ENCODE results near the gene SMIM36.
"Not testable (repeated sequence)": the region's sequence is repeated elsewhere in the genome, so short reads cannot be mapped to it uniquely, and the experiment has no call there.

The SMIM36 gene

DNA sequence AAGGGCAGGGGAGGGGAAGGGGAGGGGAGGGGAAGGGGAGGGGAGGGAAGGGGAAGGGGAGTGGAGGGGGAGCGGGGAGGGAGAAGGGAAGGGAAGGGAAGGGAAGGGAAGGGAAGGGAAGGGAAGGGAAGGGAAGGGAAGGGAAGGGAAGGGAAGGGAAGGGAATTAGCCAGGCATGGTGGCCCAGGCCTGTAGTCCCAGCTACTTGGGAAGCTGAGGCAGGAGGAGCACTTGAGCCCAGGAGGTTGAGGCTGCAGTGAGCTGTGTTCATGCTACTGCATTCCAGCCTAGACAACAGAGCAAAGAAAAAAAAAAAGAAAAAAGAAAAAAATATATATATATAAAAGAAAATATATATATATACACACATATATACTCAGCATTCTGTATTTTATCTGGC, 79.3 kb downstream of the SMIM36 start:
- not testable (repeated sequence) for ATAC-seq

DNA sequence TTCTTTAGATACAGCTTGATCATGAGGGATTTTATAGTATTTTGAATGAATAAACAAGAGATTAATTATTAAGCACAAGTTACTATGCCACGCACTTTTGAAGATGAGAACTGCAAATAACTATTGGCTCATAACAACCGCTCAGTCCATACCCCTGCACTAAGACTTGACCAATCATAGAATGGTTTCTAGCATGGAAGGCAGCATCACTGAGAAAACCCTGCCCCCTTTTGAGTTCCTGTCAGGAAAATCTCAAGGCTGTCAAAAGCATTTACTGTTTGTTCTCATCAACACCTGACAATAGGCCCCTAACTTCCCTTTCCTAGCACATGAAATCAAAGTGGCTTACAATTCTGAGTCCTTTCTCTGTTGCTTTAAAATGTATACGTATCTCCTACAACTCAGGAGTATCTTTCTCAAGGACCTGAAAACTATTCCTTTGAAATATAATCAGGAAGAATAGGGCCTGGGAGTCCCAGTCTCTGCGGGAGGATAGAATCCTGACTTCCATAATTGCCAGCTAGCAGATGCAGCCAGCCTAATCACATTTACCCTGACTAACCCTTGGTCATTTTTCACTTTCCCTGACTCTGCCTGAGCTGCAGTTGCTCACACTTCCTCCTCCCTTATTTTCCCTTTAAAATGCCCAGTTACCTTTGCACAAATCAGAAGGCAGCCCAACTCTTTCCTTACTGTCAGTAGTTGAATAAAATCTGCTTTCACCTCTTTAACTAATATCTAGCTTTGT, 80.5 kb downstream of the SMIM36 start:
- TF ChIP-seq ZNF8 (CRISPR knock-in tag; IDR thresholded peaks at IDR 0.05) (no peak), SNAI2 (CRISPR knock-in tag; IDR thresholded peaks at IDR 0.05) (peak; percentile 15; the same call in 1 of the 2 replicates), CSDC2 (CRISPR knock-in tag; IDR thresholded peaks at IDR 0.05) (peak; percentile 22; the same call in 1 of the 2 replicates), ZNF70 (CRISPR knock-in tag; IDR thresholded peaks at IDR 0.05) (no peak), TOX (CRISPR knock-in tag; IDR thresholded peaks at IDR 0.05; ENCODE audit: borderline replicate concordance) (no peak), TCF4 (CRISPR knock-in tag; IDR thresholded peaks at IDR 0.05; ENCODE audit: borderline replicate concordance) (peak; percentile 51; the same call in 1 of the 2 replicates), ISL1 (CRISPR knock-in tag; IDR thresholded peaks at IDR 0.05) (peak; percentile 47), ZC3H10 (CRISPR knock-in tag; IDR thresholded peaks at IDR 0.05) (no peak), ZFP3 (CRISPR knock-in tag; IDR thresholded peaks at IDR 0.05) (peak; percentile 70), OSR1 (CRISPR knock-in tag; IDR thresholded peaks at IDR 0.05) (no peak)
- TF ChIP-seq, protein P1, sequence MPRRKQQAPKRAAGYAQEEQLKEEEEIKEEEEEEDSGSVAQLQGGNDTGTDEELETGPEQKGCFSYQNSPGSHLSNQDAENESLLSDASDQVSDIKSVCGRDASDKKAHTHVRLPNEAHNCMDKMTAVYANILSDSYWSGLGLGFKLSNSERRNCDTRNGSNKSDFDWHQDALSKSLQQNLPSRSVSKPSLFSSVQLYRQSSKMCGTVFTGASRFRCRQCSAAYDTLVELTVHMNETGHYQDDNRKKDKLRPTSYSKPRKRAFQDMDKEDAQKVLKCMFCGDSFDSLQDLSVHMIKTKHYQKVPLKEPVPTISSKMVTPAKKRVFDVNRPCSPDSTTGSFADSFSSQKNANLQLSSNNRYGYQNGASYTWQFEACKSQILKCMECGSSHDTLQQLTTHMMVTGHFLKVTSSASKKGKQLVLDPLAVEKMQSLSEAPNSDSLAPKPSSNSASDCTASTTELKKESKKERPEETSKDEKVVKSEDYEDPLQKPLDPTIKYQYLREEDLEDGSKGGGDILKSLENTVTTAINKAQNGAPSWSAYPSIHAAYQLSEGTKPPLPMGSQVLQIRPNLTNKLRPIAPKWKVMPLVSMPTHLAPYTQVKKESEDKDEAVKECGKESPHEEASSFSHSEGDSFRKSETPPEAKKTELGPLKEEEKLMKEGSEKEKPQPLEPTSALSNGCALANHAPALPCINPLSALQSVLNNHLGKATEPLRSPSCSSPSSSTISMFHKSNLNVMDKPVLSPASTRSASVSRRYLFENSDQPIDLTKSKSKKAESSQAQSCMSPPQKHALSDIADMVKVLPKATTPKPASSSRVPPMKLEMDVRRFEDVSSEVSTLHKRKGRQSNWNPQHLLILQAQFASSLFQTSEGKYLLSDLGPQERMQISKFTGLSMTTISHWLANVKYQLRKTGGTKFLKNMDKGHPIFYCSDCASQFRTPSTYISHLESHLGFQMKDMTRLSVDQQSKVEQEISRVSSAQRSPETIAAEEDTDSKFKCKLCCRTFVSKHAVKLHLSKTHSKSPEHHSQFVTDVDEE (CRISPR knock-in tag; IDR thresholded peaks at IDR 0.05) = peak; percentile 82; the same call in 1 of the 2 replicates
- TF ChIP-seq, protein P2, sequence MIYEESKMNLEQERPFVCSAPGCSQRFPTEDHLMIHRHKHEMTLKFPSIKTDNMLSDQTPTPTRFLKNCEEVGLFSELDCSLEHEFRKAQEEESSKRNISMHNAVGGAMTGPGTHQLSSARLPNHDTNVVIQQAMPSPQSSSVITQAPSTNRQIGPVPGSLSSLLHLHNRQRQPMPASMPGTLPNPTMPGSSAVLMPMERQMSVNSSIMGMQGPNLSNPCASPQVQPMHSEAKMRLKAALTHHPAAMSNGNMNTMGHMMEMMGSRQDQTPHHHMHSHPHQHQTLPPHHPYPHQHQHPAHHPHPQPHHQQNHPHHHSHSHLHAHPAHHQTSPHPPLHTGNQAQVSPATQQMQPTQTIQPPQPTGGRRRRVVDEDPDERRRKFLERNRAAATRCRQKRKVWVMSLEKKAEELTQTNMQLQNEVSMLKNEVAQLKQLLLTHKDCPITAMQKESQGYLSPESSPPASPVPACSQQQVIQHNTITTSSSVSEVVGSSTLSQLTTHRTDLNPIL (CRISPR knock-in tag; IDR thresholded peaks at IDR 0.05; ENCODE audit: low read depth) = no peak
- TF ChIP-seq, protein P3, sequence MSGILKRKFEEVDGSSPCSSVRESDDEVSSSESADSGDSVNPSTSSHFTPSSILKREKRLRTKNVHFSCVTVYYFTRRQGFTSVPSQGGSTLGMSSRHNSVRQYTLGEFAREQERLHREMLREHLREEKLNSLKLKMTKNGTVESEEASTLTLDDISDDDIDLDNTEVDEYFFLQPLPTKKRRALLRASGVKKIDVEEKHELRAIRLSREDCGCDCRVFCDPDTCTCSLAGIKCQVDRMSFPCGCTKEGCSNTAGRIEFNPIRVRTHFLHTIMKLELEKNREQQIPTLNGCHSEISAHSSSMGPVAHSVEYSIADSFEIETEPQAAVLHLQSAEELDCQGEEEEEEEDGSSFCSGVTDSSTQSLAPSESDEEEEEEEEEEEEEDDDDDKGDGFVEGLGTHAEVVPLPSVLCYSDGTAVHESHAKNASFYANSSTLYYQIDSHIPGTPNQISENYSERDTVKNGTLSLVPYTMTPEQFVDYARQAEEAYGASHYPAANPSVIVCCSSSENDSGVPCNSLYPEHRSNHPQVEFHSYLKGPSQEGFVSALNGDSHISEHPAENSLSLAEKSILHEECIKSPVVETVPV (CRISPR knock-in tag; IDR thresholded peaks at IDR 0.05) = 0 out of 2 replicates have a peak, but pooled peaks have one; percentile 15
- ATAC-seq = peak; percentile 86

DNA sequence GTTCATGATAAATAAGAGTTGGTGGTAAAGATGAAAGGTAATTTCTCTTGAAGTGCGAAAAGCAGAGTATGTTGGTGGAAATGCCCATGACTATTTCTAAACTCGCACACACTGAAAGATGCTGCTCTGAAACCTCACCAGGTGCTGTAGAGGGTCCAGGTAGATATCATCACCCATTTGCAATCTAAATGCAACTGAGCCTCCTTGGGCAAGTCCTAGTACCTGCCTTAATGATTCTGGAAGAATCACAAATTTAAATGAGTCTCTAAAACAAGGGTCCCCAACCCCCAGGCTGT, 83.7 kb downstream of the SMIM36 start:
- TF ChIP-seq TCF4 (CRISPR knock-in tag; IDR thresholded peaks at IDR 0.05; ENCODE audit: borderline replicate concordance) (no peak), ZNF565 (CRISPR knock-in tag; conservative IDR thresholded peaks at IDR 0.05; ENCODE audit: low read depth) (no peak), ZC3H10 (CRISPR knock-in tag; IDR thresholded peaks at IDR 0.05) (no peak), ARNTL (CRISPR knock-in tag; IDR thresholded peaks at IDR 0.05; ENCODE audit: borderline replicate concordance, low read depth) (no peak), RARB (CRISPR knock-in tag; IDR thresholded peaks at IDR 0.05) (no peak), ZFP30 (CRISPR knock-in tag; IDR thresholded peaks at IDR 0.05) (no peak), PPARA (CRISPR knock-in tag; IDR thresholded peaks at IDR 0.05; ENCODE audit: borderline replicate concordance) (no peak), ZFP3 (CRISPR knock-in tag; IDR thresholded peaks at IDR 0.05) (no peak), ZNF8 (CRISPR knock-in tag; IDR thresholded peaks at IDR 0.05) (no peak), CSDC2 (CRISPR knock-in tag; IDR thresholded peaks at IDR 0.05) (no peak)
- TF ChIP-seq, protein P4, sequence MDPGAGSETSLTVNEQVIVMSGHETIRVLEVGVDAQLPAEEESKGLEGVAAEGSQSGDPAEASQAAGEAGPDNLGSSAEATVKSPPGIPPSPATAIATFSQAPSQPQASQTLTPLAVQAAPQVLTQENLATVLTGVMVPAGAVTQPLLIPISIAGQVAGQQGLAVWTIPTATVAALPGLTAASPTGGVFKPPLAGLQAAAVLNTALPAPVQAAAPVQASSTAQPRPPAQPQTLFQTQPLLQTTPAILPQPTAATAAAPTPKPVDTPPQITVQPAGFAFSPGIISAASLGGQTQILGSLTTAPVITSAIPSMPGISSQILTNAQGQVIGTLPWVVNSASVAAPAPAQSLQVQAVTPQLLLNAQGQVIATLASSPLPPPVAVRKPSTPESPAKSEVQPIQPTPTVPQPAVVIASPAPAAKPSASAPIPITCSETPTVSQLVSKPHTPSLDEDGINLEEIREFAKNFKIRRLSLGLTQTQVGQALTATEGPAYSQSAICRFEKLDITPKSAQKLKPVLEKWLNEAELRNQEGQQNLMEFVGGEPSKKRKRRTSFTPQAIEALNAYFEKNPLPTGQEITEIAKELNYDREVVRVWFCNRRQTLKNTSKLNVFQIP (CRISPR knock-in tag; IDR thresholded peaks at IDR 0.05; ENCODE audit: borderline replicate concordance, low read depth) = no peak
- TF ChIP-seq, protein P3 (CRISPR knock-in tag; IDR thresholded peaks at IDR 0.05) = no peak
- no peak for ATAC-seq
